Myocyte (in vitro differentiated cells): ENCODE measurements around the gene ICE1. TPM values are rescaled to one million over a fixed set of nuclear protein-coding genes. Genes with fewer than 3 reads are reported as not detected.
A peak's percentile ranks its signal among the peaks of the same experiment; 100 is the strongest.
"Not testable (repeated sequence)": the region's sequence is repeated elsewhere in the genome, so short reads cannot be mapped to it uniquely, and the experiment has no call there.

Experiments used
- DNase-seq: peaks from one replicate; pipeline ENCODE4 v3.0.0-alpha.2; 2012; ENCODE audit warnings: low read depth
- polyA plus RNA-seq: library from polyadenylated mRNA; unstranded; fragments of >200 nt; gene quantifications from one replicate; pipeline ENCODE4 v1.2.1, GENCODE V29; 2012; ENCODE audit warnings: missing spikeins
- total RNA-seq: library from RNA; depleted of rRNA; stranded (reverse); fragments of >200 nt; gene quantifications from 2 replicates; pipeline ENCODE4 v1.2.3, GENCODE V29; 2014

Gene ICE1
- total RNA-seq, result 27.2 and 29.4 TPM in 2 replicates
- polyA plus RNA-seq, result 9.7 TPM

- DNase-seq, result peak; percentile 99
Observed at GRCh38 chr5:5421961-5422818, at the start of gene ICE1. Gene ICE1 (plus strand): TSS chr5:5422677. CDS start chr5:5422916, 239 bp downstream.

GRCh38 chr5:5372930-5373329 is 49.5 kb upstream of the ICE1 start:
- DNase-seq, result no peak

GRCh38 chr5:5373351-5373989 is 49.0 kb upstream of the ICE1 start:
- DNase-seq, result peak; percentile 50

GRCh38 chr5:5374009-5374715 is 48.3 kb upstream of the ICE1 start:
- DNase-seq, result peak; percentile 24

- no peak for DNase-seq
Observed at GRCh38 chr5:5377780-5378179, 44.7 kb upstream of the ICE1 start.

- DNase-seq, result no peak
Observed at GRCh38 chr5:5378531-5378930, 43.9 kb upstream of the ICE1 start.

GRCh38 chr5:5380298-5380697 is 42.2 kb upstream of the ICE1 start:
- DNase-seq, result no peak

GRCh38 chr5:5381310-5381913 is 41.1 kb upstream of the ICE1 start:
- DNase-seq, result no peak

- DNase-seq, result no peak
Observed at GRCh38 chr5:5383461-5383860, 39.0 kb upstream of the ICE1 start.

GRCh38 chr5:5384660-5385330 is 37.7 kb upstream of the ICE1 start:
- no peak for DNase-seq

GRCh38 chr5:5385331-5385662 is 37.2 kb upstream of the ICE1 start:
- no peak for DNase-seq

GRCh38 chr5:5386329-5386728 is 36.1 kb upstream of the ICE1 start:
- no peak for DNase-seq

- DNase-seq, result no peak
Observed at GRCh38 chr5:5387192-5387591, 35.3 kb upstream of the ICE1 start.

- no peak for DNase-seq
Observed at GRCh38 chr5:5387777-5388176, 34.7 kb upstream of the ICE1 start.

GRCh38 chr5:5390121-5390869 is 32.2 kb upstream of the ICE1 start:
- not testable (repeated sequence) for DNase-seq

- not testable (repeated sequence) for DNase-seq
Observed at GRCh38 chr5:5392504-5392903, 30.0 kb upstream of the ICE1 start.

GRCh38 chr5:5394384-5394986 is 28.0 kb upstream of the ICE1 start:
- peak; percentile 77 for DNase-seq

- not testable (repeated sequence) for DNase-seq
Observed at GRCh38 chr5:5395093-5395492, 27.4 kb upstream of the ICE1 start.

GRCh38 chr5:5398071-5398470 is 24.4 kb upstream of the ICE1 start:
- DNase-seq, result no peak

- DNase-seq, result no peak
Observed at GRCh38 chr5:5401095-5401494, 21.4 kb upstream of the ICE1 start.
